IMR-90 (cell line): ENCODE data around the gene IL17A. TPM values are rescaled to one million over a fixed set of nuclear protein-coding genes. Genes with fewer than 3 reads are reported as not detected.

ENCODE experiments used
- ATAC-seq: fragments of 200-7000 bp; cut with Tn5 transposase; 2 replicates; pipeline ENCODE4 v1.9.1; 2020; ENCODE audit warnings: low read depth, mild to moderate bottlenecking, moderate library complexity
- BruUV-seq: library from RNA; stranded (reverse); fragments of 400-500 nt; replicated peaks from 2 replicates; lab custom pipeline; 2021; lab: Mats Ljungman, UMichigan
- CTCF ChIA-PET: fragments of 300-600 bp; formaldehyde crosslinking; extraction: SDS; loops from one replicate; lab custom pipeline; 2021; ENCODE audit warnings: antibody characterized with exemption; lab: Yijun Ruan, JAX
- POLR2A ChIA-PET: fragments of 300-600 bp; sonication (Branson Sonifier 250); formaldehyde crosslinking; loops from one replicate; lab custom pipeline; 2022; ENCODE audit warnings: antibody characterized with exemption; ENCODE audit not compliant: unreplicated experiment; lab: Charles Lee
- DNase-seq: peaks from one replicate; pipeline ENCODE4 v3.0.0; 2013
- H2AFZ ChIP-seq: replicated peaks from 2 replicates; pipeline ENCODE3; 2013; ENCODE audit warnings: low read length, mild to moderate bottlenecking; ENCODE audit not compliant: poor library complexity
- H2AK5ac ChIP-seq: 2 replicates; pipeline ENCODE4 v1.6.1; 2013; ENCODE audit warnings: low read depth, low read length, inconsistent platforms
- H2AK9ac ChIP-seq: replicated peaks from 2 replicates; pipeline ENCODE3; 2013; ENCODE audit warnings: mild to moderate bottlenecking, low read depth, low read length, moderate library complexity; ENCODE audit not compliant: poor library complexity
- H2BK120ac ChIP-seq: 2 replicates; pipeline ENCODE4 v1.6.1; 2013; ENCODE audit warnings: low read depth, low read length, inconsistent platforms
- H2BK15ac ChIP-seq: 3 replicates; pipeline ENCODE4 v1.6.1; 2013; ENCODE audit warnings: low read depth, low read length, inconsistent platforms
- H2BK20ac ChIP-seq: 2 replicates; pipeline ENCODE4 v1.6.1; 2013; ENCODE audit warnings: low read depth, mild to moderate bottlenecking, inconsistent platforms, low read length, moderate library complexity
- H2BK5ac ChIP-seq: 2 replicates; pipeline ENCODE4 v1.6.1; 2013; ENCODE audit warnings: mild to moderate bottlenecking, low read depth, low read length, inconsistent platforms; ENCODE audit not compliant: poor library complexity, severe bottlenecking
- H3K14ac ChIP-seq: replicated peaks from 2 replicates; pipeline ENCODE4 v1.6.1; 2013; ENCODE audit warnings: low read depth, low read length, inconsistent platforms
- H3K18ac ChIP-seq: 2 replicates; pipeline ENCODE4 v1.6.1; 2013; ENCODE audit warnings: low read depth, low read length, control low read depth
- H3K23ac ChIP-seq: 2 replicates; pipeline ENCODE4 v1.6.1; 2013; ENCODE audit warnings: low read depth, low read length, inconsistent platforms
- H3K27ac ChIP-seq: 2 replicates; pipeline ENCODE4 v1.5.1; 2013; ENCODE audit warnings: mild to moderate bottlenecking, control low read depth, low read length; ENCODE audit not compliant: insufficient read depth
- H3K27me3 ChIP-seq: 2 replicates; pipeline ENCODE4 v1.6.1; 2013; ENCODE audit warnings: low read length; ENCODE audit not compliant: control insufficient read depth, insufficient read depth
- H3K36me3 ChIP-seq: 2 replicates; pipeline ENCODE4 v1.6.1; 2013; ENCODE audit warnings: low read length, mixed read lengths; ENCODE audit not compliant: control insufficient read depth, insufficient read depth
- H3K4ac ChIP-seq: 2 replicates; pipeline ENCODE4 v1.6.1; 2013; ENCODE audit warnings: low read depth, low read length, inconsistent platforms
- H3K4me1 ChIP-seq: 2 replicates; pipeline ENCODE4 v1.6.1; 2013; ENCODE audit warnings: low read length, mixed read lengths; ENCODE audit not compliant: control insufficient read depth, insufficient read depth
- H3K4me2 ChIP-seq: 2 replicates; pipeline ENCODE4 v1.6.1; 2013; ENCODE audit warnings: low read depth, mild to moderate bottlenecking, control low read depth, low read length, moderate library complexity
- H3K4me3 ChIP-seq: 2 replicates; pipeline ENCODE4 v1.5.1; 2013; ENCODE audit warnings: low read depth, mild to moderate bottlenecking, control low read depth, low read length, moderate library complexity; ENCODE audit not compliant: insufficient read depth
- H3K56ac ChIP-seq: 2 replicates; pipeline ENCODE4 v1.6.1; 2013; ENCODE audit warnings: low read length, inconsistent platforms; ENCODE audit not compliant: insufficient read depth; ENCODE audit errors: extremely low read depth
- H3K79me1 ChIP-seq, 2 experiments: 2 replicates each; pipeline ENCODE4 v1.6.1; 2013; ENCODE audit warnings: low read length in 2 of 2, inconsistent platforms in 1 of 2, low read depth in 1 of 2
- H3K9ac ChIP-seq: 2 replicates; pipeline ENCODE4 v1.6.1; 2013; ENCODE audit warnings: low read depth, low read length, control low read depth
- H3K9me1 ChIP-seq: 2 replicates; pipeline ENCODE4 v1.6.1; 2013; ENCODE audit warnings: low read length, inconsistent platforms; ENCODE audit not compliant: insufficient read depth
- H3K9me3 ChIP-seq: 2 replicates; pipeline ENCODE4 v1.6.1; 2013; ENCODE audit warnings: low read length; ENCODE audit not compliant: control insufficient read depth, insufficient read depth
- H4K20me1 ChIP-seq: 2 replicates; pipeline ENCODE4 v1.6.1; 2013; ENCODE audit warnings: low read length, inconsistent platforms; ENCODE audit not compliant: insufficient read depth
- H4K5ac ChIP-seq: 2 replicates; pipeline ENCODE4 v1.6.1; 2013; ENCODE audit warnings: mild to moderate bottlenecking, low read depth, low read length, control low read depth
- H4K8ac ChIP-seq, 2 experiments: 2 replicates each; pipeline ENCODE4 v1.6.1; 2013; ENCODE audit warnings: low read depth in 2 of 2, low read length in 2 of 2, control low read depth in 1 of 2, inconsistent platforms in 1 of 2
- H4K91ac ChIP-seq: 2 replicates; pipeline ENCODE4 v1.6.1; 2013; ENCODE audit warnings: low read depth, low read length, inconsistent platforms; ENCODE audit not compliant: insufficient read depth
- CEBPB ChIP-seq: IDR thresholded peaks from 2 replicates; pipeline ENCODE4 v1.6.1; 2012; ENCODE audit warnings: low read depth, low read length, improper control_type of control experiment
- CTCF ChIP-seq: conservative IDR thresholded peaks from 2 replicates; pipeline ENCODE4 v1.5.1; 2012; ENCODE audit warnings: mild to moderate bottlenecking, low read depth, low read length, improper control_type of control experiment
- FOS ChIP-seq: fragments of 150-350 bp; IDR thresholded peaks from 2 replicates; pipeline ENCODE4 v1.6.1; 2016; ENCODE audit warnings: low read depth, low read length
- RAD21 ChIP-seq: IDR thresholded peaks from 2 replicates; pipeline ENCODE4 v1.6.1; 2012; ENCODE audit warnings: low read length, improper control_type of control experiment
- RCOR1 ChIP-seq: IDR thresholded peaks from 2 replicates; pipeline ENCODE4 v1.6.1; 2012; ENCODE audit warnings: mild to moderate bottlenecking, low read length, improper control_type of control experiment; ENCODE audit not compliant: insufficient replicate concordance
- SMC3 ChIP-seq: fragments of 150-350 bp; IDR thresholded peaks from 2 replicates; pipeline ENCODE4 v1.6.1; 2016; ENCODE audit warnings: low read depth, mild to moderate bottlenecking, antibody characterized with exemption, low read length, moderate library complexity
- USF2 ChIP-seq: fragments of 150-350 bp; IDR thresholded peaks from 2 replicates; pipeline ENCODE4 v1.6.1; 2017; ENCODE audit warnings: mild to moderate bottlenecking, antibody characterized with exemption, low read length, low read depth
- WGBS, 2 experiments: methylation state at CpG; one replicate each; pipeline versions ENCODE4 v1.1.5 to v1.1.7; 2013; ENCODE audit warnings: missing lambda C conversion rate in 2 of 2; ENCODE audit not compliant: insufficient read length in 1 of 2; ENCODE audit errors: extremely low coverage in 2 of 2; 5-methylcytosine and 5-hydroxymethylcytosine counted together
- dilution Hi-C: fragments of 300-500 bp; cut with HindIII; formaldehyde crosslinking; loops from one replicate; pipeline ENCODE4 v1.14.3; 2018; ENCODE audit warnings: low sequenced_read_pairs; ENCODE audit not compliant: unreplicated experiment
- in situ Hi-C: fragments of 300-500 bp; cut with MboI; formaldehyde crosslinking; loops from 3 replicates; pipeline ENCODE4 v1.14.3; 2019; ENCODE audit warnings: low sequenced_read_pairs, inconsistent platforms, mixed read lengths
- intact Hi-C: fragments of 100-400 bp; cut with micrococcal nuclease; formaldehyde crosslinking; loops from 2 replicates; pipeline ENCODE4 v1.10.0; 2022
- polyA plus RNA-seq, 3 experiments: library from polyadenylated mRNA; depleted of rRNA; stranded (reverse); fragments of >200 nt; gene quantifications; 2 replicates each; pipeline ENCODE4 v1.2.3, GENCODE V29; 2012; ENCODE audit warnings: low replicate concordance in 1 of 3
- total RNA-seq: library from RNA; depleted of rRNA; stranded (reverse); fragments of >200 nt; gene quantifications from 2 replicates; pipeline ENCODE4 v1.2.3, GENCODE V29; 2012

The IL17A gene
- total and polyA plus RNA-seq, 2 of the 4 experiments (the other 2 are of a cell fraction): not detected

- intact Hi-C loops (no loop called here), in situ Hi-C loops (no loop called here), dilution Hi-C loops (no loop called here)
- BruUV-seq: no TSS peak
- Histone ChIP-seq H2AK5ac (no peak overlapping the region), H3K9me3 (no peaks in the 10 kb centered on the region), H3K23ac (no peak overlapping the region), H3K79me1 (no peaks in the 10 kb centered on the region), H2BK5ac (no peak overlapping the region), H4K8ac (no peak overlapping the region), H3K14ac (no peak overlapping the region), H3K4me1 (no peaks in the 10 kb centered on the region), H4K91ac (no peak overlapping the region), H3K4me3 (no peak overlapping the region), H3K27me3 (no peaks in the 10 kb centered on the region; the same call in 1 of the 2 replicates), H2AK9ac (no peak overlapping the region), H3K27ac (no peak overlapping the region), H4K5ac (no peak overlapping the region), H4K20me1 (no peaks in the 10 kb centered on the region), H3K4me2 (no peak overlapping the region), H3K56ac (no peak overlapping the region), H3K4ac (no peak overlapping the region), H2BK20ac (no peak overlapping the region), H3K36me3 (no peaks in the 10 kb centered on the region), H2AFZ (no peak overlapping the region), H2BK15ac (no peak overlapping the region), H3K9me1 (no peaks in the 10 kb centered on the region), H3K18ac (no peak overlapping the region), H3K9ac (no peak overlapping the region), H2BK120ac (no peak overlapping the region)
- POLR2A ChIA-PET: no interaction called here
- CTCF ChIA-PET: no interaction called here
- no peak for DNase-seq
- TF ChIP-seq RCOR1 (no peak), SMC3 (no peak), CTCF (no peak), FOS (no peak), CEBPB (no peak), RAD21 (no peak), USF2 (no peak)
- no peak for ATAC-seq
- 80% methylated on average over 1 of the region's 5 CpGs; no CpG with 5 or more reads in 1 of the 2 experiments for whole genome bisulfite sequencing, 2 experiments
Measured at GRCh38 chr6:52216932-52217575, 30.9 kb downstream of the IL17A start.
